Measurements from ENCODE around the gene IFNGR2. TPM values are rescaled to one million over a fixed set of nuclear protein-coding genes. Genes with fewer than 3 reads are reported as not detected.

The IFNGR2 gene
- total and polyA plus RNA-seq, 4 donors = 58.6 to 198 (median 71.6) TPM

GRCh38 chr21:33424214-33424613, 21.0 kb downstream of the IFNGR2 start:
- H3K4me1 ChIP-seq (ENCODE audit: control insufficient read depth in 5 of 5, insufficient read depth in 5 of 5, low read length in 5 of 5) = peaks cover 0 to 7% (median 3%) of the 10 kb centered on the region in 5 donors
- peaks cover 0 to 4% (median 0%) of the 10 kb centered on the region in 4 donors for H3K9me3 ChIP-seq (ENCODE audit: control insufficient read depth in 4 of 4, insufficient read depth in 3 of 4, low read length in 3 of 4)
- H3K27me3 ChIP-seq (ENCODE audit: control insufficient read depth in 3 of 3, insufficient read depth in 3 of 3, low read length in 2 of 3) = no peaks in the 10 kb centered on the region
- H3K27ac ChIP-seq (ENCODE audit: low read depth in 1 of 2, low read length in 1 of 2) = no peak overlapping the region
- peaks cover 20 to 50% (median 44%) of the 10 kb centered on the region in 4 donors for H3K36me3 ChIP-seq (ENCODE audit: control insufficient read depth in 4 of 4, insufficient read depth in 4 of 4, low read length in 4 of 4)
- WGBS, 2 donors = 93 to 95% methylated on average over 9 of the region's 9 CpGs
- H3K4me3 ChIP-seq = no peak overlapping the region
- TF ChIP-seq CTCF (IDR thresholded peaks at IDR 0.05; ENCODE audit: control extremely low read depth, extremely low read depth) = no peak
- no peak overlapping the region for H3K9ac ChIP-seq (ENCODE audit: insufficient read depth in 1 of 2, low read length in 2 of 2)
- ATAC-seq (ENCODE audit: insufficient read depth, low FRiP score) (no peak), DNase-seq (no peak)

- H3K36me3 ChIP-seq (ENCODE audit: control insufficient read depth in 4 of 4, insufficient read depth in 4 of 4, low read length in 4 of 4) = peaks cover 25 to 48% (median 42%) of the 10 kb centered on the region in 4 donors
- ATAC-seq (ENCODE audit: insufficient read depth, low FRiP score) (no peak), DNase-seq (no peak)
- no peak overlapping the region for H3K4me3 ChIP-seq
- H3K27me3 ChIP-seq (ENCODE audit: control insufficient read depth in 3 of 3, insufficient read depth in 3 of 3, low read length in 2 of 3) = no peaks in the 10 kb centered on the region
- H3K9me3 ChIP-seq (ENCODE audit: control insufficient read depth in 4 of 4, insufficient read depth in 3 of 4, low read length in 3 of 4) = peaks cover 0 to 4% (median 0%) of the 10 kb centered on the region in 4 donors
- no peak for TF ChIP-seq CTCF (IDR thresholded peaks at IDR 0.05; ENCODE audit: control extremely low read depth, extremely low read depth)
- H3K9ac ChIP-seq (ENCODE audit: insufficient read depth in 1 of 2, low read length in 2 of 2) = no peak overlapping the region
- peaks cover 0 to 7% (median 3%) of the 10 kb centered on the region in 5 donors for H3K4me1 ChIP-seq (ENCODE audit: control insufficient read depth in 5 of 5, insufficient read depth in 5 of 5, low read length in 5 of 5)
- 91 to 97% methylated on average over 3 of the region's 3 CpGs for WGBS, 2 donors
- H3K27ac ChIP-seq (ENCODE audit: low read depth in 1 of 2, low read length in 1 of 2) = no peak overlapping the region
These were observed 22.6 kb downstream of the IFNGR2 start for GRCh38 chr21:33425825-33426224.

DNA sequence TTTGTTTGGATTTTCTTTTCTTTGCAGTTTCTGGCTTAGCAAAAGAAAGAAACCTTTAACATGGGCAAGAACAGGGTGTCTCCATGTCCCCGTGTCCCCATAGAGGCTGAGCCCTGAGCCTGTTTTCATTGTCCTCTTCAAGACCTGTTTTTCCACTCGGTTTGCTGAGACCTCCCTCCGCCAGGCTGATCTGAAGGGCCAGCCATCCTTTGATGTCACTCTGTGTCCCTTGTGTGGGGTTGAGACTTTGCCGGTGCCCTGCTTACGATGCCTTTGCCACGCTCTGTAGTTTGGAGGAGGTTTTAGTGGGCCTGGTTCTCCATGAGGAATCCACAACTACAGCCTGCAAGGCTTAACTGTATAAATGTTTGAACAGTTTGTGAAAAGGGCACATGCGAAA, 23.8 kb downstream of the IFNGR2 start:
- no peak overlapping the region for H3K4me3 ChIP-seq
- peak overlapping the region in 1 of 2 donors; percentile 45 for H3K27ac ChIP-seq (ENCODE audit: low read depth in 1 of 2, low read length in 1 of 2)
- TF ChIP-seq CTCF (IDR thresholded peaks at IDR 0.05; ENCODE audit: control extremely low read depth, extremely low read depth) = no peak
- ATAC-seq (ENCODE audit: insufficient read depth, low FRiP score) = no peak
- H3K4me1 ChIP-seq (ENCODE audit: control insufficient read depth in 5 of 5, insufficient read depth in 5 of 5, low read length in 5 of 5) = peaks cover 0 to 7% (median 3%) of the 10 kb centered on the region in 5 donors
- H3K27me3 ChIP-seq (ENCODE audit: control insufficient read depth in 3 of 3, insufficient read depth in 3 of 3, low read length in 2 of 3) = no peaks in the 10 kb centered on the region
- WGBS, 2 donors = 82 to 90% methylated on average over 7 of the region's 7 CpGs
- DNase-seq = peak in 2 of 3 donors; percentile 24 to 45
- H3K36me3 ChIP-seq (ENCODE audit: control insufficient read depth in 4 of 4, insufficient read depth in 4 of 4, low read length in 4 of 4) = peaks cover 28 to 44% (median 39%) of the 10 kb centered on the region in 4 donors
- no peak overlapping the region for H3K9ac ChIP-seq (ENCODE audit: insufficient read depth in 1 of 2, low read length in 2 of 2)
- peaks cover 0 to 4% (median 0%) of the 10 kb centered on the region in 4 donors for H3K9me3 ChIP-seq (ENCODE audit: control insufficient read depth in 4 of 4, insufficient read depth in 3 of 4, low read length in 3 of 4)

DNA sequence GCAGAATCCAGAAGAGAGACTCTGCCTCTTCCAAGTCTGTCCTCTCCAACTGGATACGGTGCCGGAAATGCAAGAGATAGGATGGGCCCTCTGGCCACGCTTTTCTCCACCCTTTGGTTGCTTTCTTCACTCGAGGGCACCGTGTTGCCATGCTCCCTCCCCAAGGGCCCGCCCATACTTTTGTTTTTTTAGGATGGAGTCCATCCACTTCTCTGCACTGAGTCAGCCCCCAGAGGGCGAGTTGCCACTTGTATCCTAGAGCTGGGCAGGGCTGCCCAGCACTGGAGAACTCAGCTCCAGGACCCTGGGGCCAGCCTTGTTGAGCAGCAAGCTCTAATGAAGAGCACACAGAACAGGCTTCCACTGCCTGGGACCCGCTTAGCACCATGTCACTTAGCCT, 25.5 kb downstream of the IFNGR2 start:
- peak overlapping the region in 1 of 2 donors; percentile 34 for H3K27ac ChIP-seq (ENCODE audit: low read depth in 1 of 2, low read length in 1 of 2)
- no peaks in the 10 kb centered on the region for H3K27me3 ChIP-seq (ENCODE audit: control insufficient read depth in 3 of 3, insufficient read depth in 3 of 3, low read length in 2 of 3)
- WGBS, 2 donors = 74 to 90% methylated on average over 8 of the region's 8 CpGs
- peaks cover 0 to 7% (median 3%) of the 10 kb centered on the region in 5 donors for H3K4me1 ChIP-seq (ENCODE audit: control insufficient read depth in 5 of 5, insufficient read depth in 5 of 5, low read length in 5 of 5)
- ATAC-seq (ENCODE audit: insufficient read depth, low FRiP score) (peak; percentile 38), DNase-seq (no peak)
- H3K9ac ChIP-seq (ENCODE audit: insufficient read depth in 1 of 2, low read length in 2 of 2) = no peak overlapping the region
- H3K4me3 ChIP-seq = no peak overlapping the region
- peaks cover 0 to 4% (median 0%) of the 10 kb centered on the region in 4 donors for H3K9me3 ChIP-seq (ENCODE audit: control insufficient read depth in 4 of 4, insufficient read depth in 3 of 4, low read length in 3 of 4)
- peaks cover 36 to 56% (median 48%) of the 10 kb centered on the region in 4 donors for H3K36me3 ChIP-seq (ENCODE audit: control insufficient read depth in 4 of 4, insufficient read depth in 4 of 4, low read length in 4 of 4)
- no peak for TF ChIP-seq CTCF (IDR thresholded peaks at IDR 0.05; ENCODE audit: control extremely low read depth, extremely low read depth)

All from lung (tissue), 12 donors.